Activated T-helper 1 cell treated with Interleukin-2 at 50 U/mL for 16 hours (primary cell): ENCODE data around the gene MOK.

ENCODE experiments used
- DNase-seq: peaks from one replicate; pipeline ENCODE4 v3.0.0-alpha.2; 2020; ENCODE audit warnings: low read depth

MOK gene

DNA sequence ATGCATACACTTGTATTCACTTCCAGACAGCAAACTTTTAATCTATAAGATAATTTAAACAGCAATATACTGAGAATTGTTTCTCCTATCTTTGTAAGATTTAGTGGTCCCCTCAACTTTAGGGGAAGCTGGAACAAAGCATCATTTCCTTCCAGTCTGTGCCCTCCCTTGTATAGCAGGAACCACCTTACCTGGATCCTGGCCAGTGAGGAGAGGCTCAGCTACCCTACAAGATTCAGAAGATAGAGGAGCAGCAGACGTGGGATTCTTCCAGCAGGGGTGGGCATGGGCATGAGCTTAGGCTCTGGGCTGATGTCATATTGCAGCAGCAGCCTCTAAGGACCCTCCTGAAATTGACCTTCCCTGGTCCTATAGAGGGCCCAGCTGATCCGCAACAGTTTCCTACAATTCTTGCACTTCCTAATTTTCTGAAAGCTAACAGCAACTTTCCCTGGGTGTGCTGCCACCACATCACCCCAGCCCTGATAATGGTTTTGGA, 21.3 kb downstream of the MOK start:
- DNase-seq: no peak

- DNase-seq: no peak
These were observed 22.1 kb downstream of the MOK start for GRCh38 chr14:102282751-102283465.

DNA sequence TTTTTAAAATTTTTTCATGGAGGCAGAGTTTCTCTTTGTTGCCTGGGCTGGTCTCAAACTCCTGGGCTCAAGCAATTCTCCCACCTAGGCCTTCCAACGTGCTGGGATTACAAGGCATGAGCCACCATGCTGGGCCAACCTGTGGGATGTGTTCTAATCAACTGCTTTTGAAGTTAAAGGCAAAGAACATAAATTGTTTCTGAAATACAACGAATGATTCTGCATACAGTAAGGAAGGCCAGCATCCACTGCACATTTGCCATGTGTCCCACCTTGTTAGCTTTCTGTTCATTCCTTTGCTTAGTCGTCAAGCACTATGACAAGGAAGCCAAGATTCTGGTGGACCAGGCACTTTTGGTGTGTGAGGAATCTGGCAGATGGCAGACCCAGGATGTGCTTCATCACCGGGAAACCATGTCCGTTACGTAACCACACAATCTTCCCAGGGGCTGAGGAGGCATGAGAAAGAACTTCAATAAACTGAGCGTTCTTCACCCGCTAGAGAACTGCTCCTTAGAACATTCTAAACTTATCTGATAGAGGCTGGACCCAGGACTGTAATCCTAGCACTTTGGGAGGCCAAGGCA, 24.5 kb downstream of the MOK start:
- DNase-seq: no peak

GRCh38 chr14:102279688-102280348, 25.1 kb downstream of the MOK start:
- no peak for DNase-seq

- DNase-seq: no peak
These were observed 25.7 kb downstream of the MOK start for GRCh38 chr14:102279282-102279681.

GRCh38 chr14:102278631-102278935, 26.4 kb downstream of the MOK start:
- no peak for DNase-seq

DNA sequence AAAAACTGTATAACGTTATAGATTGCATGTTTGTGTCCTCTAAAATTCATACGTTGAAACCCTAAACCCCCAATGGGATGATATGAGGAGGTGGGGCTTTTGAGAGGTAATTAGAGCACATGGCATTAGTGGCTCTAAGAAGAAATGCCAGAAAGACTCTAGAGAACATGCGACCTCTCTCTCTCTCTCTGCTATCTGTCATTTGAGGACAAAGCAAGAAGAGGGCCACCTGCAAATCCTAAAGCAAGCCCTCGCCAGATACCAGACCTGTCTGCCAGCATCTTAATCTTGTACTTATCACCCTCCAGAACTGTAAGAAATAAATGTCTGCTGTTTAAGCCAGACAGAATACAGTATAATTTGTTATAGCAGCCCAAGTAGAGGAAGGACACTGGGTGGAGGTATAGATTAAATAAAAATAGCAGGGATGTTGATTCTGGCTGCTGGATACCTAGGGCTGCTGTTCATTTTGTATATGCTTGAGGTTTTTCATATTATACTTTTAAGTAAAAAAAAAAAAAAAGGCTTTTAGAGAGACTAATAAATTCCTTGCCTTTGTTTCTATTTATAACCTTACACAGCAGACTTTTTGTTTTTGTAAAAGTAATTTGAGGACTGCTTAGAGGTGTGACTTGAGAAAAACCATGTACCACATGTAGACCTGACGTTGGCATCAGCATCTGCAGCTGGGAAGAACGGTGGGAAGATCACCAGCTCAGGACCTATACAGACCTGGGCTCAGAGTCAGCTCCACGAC, 26.9 kb downstream of the MOK start:
- DNase-seq: no peak

DNA sequence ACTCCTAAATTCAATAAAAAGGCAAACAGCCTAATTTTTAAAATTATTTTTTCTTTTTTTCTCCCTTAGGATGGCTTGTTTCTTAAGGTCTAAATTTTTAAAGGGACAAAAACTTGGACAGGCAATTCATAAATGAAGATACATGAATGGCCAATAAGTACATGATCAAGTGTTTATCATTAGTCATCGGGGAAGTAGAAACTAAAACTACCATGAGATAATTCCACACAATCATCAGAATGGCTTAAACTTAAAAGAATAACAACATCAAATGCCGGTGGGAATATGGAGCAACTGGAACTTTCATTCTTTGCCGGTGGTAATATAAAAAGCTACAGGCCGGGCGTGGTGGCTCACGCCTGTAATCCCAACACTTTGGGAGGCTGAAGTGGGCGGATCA, 29.1 kb downstream of the MOK start:
- no peak for DNase-seq

DNA sequence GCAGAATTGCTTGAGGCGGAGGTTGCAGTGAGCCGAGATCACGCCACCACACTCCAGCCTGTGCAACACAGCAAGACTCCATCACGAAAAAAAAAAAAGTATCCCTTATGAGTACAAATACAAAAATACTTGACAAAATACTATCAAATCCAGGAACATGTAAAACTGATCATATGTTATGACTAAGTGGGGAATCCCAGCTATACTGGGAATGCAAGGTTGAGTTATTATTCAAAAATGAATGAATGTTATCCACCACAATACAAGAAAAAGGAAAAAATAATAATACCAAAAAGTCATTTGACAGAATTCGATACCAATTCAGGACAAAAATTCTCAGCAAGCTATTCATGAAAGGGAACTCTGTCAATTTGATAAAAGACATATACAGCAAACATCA, 32.6 kb downstream of the MOK start:
- DNase-seq: no peak

GRCh38 chr14:102264775-102265174, 40.2 kb downstream of the MOK start:
- DNase-seq: no peak

DNA sequence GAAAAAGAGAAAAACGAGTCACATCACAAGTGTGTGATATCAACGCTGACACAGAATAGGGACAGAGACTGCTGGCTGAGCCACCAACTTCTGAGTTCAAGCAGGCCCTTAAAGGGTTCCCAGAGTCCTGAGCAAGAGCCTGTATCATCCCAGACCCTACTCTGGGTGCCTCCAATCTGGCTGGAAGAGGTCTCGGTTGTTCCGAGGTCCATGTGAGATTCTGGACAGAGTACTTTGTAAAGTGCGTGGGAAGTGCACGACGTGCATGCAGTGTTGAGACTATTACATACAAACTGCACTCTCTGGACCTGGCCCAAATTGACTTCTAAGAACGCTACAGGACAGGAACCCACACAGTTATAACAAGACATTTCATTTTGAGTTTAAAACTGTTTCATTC, 40.6 kb downstream of the MOK start:
- DNase-seq: no peak

- no peak for DNase-seq
These were observed 42.0 kb downstream of the MOK start for GRCh38 chr14:102262929-102263462.

DNA sequence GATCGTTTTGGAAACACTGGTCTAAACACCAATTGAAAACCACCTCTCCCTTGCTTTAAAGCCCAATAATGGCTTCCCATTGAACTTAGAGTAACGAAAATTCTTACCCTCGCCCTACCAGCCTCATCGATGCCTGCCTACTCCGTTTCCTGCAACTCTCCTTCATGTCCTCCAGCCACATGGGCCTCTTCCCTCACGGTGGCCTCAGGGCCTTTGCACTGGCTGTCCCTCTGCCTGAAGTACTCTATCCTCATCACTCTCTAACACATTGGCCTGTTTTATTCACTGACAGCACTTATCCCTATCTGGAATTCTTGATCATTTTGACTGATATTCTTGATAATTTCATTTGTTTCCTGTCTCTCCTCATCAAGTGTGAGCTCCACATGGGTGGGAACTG, 46.8 kb downstream of the MOK start:
- no peak for DNase-seq

- DNase-seq: no peak
These were observed 48.2 kb downstream of the MOK start for GRCh38 chr14:102256716-102257115.

GRCh38 chr14:102255401-102256190, 49.4 kb downstream of the MOK start:
- DNase-seq: no peak

- DNase-seq: no peak
These were observed 51.8 kb downstream of the MOK start for GRCh38 chr14:102252834-102253801.

DNA sequence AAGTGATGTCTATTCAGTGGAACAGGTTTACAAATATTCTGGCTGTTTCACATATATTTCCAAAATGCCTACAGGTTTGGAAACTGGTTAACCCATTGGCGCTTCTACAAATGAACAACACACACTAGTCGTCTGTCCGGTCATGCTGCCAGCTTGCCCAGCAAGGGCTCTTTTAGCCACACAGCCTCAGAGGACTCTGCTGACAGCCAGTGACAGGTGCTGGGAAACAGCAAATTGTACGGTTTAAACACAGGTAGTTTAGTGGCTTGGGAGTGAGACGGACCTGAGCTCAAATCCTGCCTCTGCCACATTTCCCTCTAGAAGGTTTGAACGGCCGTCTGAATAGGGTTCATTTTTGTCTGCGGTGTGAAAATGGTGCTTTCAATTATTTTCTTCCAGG, 53.8 kb downstream of the MOK start:
- no peak for DNase-seq

GRCh38 chr14:102250636-102251035, 54.3 kb downstream of the MOK start:
- no peak for DNase-seq

GRCh38 chr14:102249981-102250380, 55.0 kb downstream of the MOK start:
- no peak for DNase-seq

- DNase-seq: no peak
These were observed 55.9 kb downstream of the MOK start for GRCh38 chr14:102249041-102249440.

DNA sequence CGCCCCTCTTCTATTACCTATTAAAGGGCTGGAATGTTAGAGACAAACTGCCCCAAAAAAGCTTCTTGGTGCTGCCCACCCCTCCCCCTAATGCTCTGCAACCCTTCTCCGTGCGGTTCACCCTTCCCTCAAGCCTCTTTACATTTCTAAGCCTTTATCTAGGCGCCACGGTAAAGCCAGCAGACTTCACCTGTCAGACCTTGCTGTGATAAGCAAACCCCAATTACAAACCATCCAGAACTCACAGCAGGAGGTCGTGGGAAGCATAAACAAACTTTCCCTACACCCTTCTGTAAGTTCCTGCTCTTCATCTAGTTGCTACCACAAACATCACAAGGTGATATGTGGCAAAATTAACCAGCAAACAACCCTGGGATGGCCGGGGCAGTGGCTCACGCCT, 56.8 kb downstream of the MOK start:
- no peak for DNase-seq
